WERI-Rb-1 (cell line): ENCODE data around the gene ELP4.
A peak's percentile ranks its signal among the peaks of the same experiment; 100 is the strongest.

Experiments used
- DNase-seq: peaks from one replicate; pipeline ENCODE4 v3.0.0-alpha.2; 2020
- H3K27ac ChIP-seq: fragments of 250-450 bp; sonication (Bioruptor Pico); 2 replicates; pipeline ENCODE4 v1.5.1; 2020; ENCODE audit warnings: mild to moderate bottlenecking, moderate library complexity
- H3K27me3 ChIP-seq: fragments of 250-450 bp; sonication (Bioruptor Pico); 2 replicates; pipeline ENCODE4 v1.5.1; 2021; ENCODE audit warnings: mild to moderate bottlenecking, low read depth, moderate library complexity; ENCODE audit not compliant: insufficient read depth, severe bottlenecking
- H3K36me3 ChIP-seq: fragments of 250-450 bp; sonication (Bioruptor Pico); 2 replicates; pipeline ENCODE4 v1.5.1; 2020; ENCODE audit warnings: mild to moderate bottlenecking, moderate library complexity
- H3K4me3 ChIP-seq: 2 replicates; pipeline ENCODE4 v1.5.1; 2011; ENCODE audit warnings: low read depth, mild to moderate bottlenecking, control low read depth, low read length
- H3K9me3 ChIP-seq: fragments of 250-450 bp; sonication (Bioruptor Pico); 2 replicates; pipeline ENCODE4 v1.5.1; 2021; ENCODE audit warnings: mild to moderate bottlenecking, moderate library complexity; ENCODE audit not compliant: severe bottlenecking
- CTCF ChIP-seq: IDR thresholded peaks from 2 replicates; pipeline ENCODE4 v1.5.1; 2011; ENCODE audit warnings: low read depth, mild to moderate bottlenecking, control low read depth, inconsistent platforms, low read length

Gene ELP4

GRCh38 chr11:31509429-31510345, at the start of gene ELP4, which contains the start of gene IMMP1L:
Gene ELP4, plus strand, starts transcription at chr11:31509767. Its CDS starts 18 bp downstream, at chr11:31509785.
Gene IMMP1L, minus strand, starts transcription at chr11:31509622. Its CDS starts 46,346 bp downstream, at chr11:31463276.
- Histone ChIP-seq H3K27ac (peak within 1 kb of the TSS; percentile 79), H3K4me3 (peak within 1 kb of the TSS; percentile 81), H3K27me3 (no peaks in the 10 kb centered on the region), H3K9me3 (no peaks in the 10 kb centered on the region), H3K36me3 (no peaks in the 10 kb centered on the region; the same call in 1 of the 2 replicates)
- TF ChIP-seq CTCF = no peak
- peak; percentile 97 for DNase-seq

DNA sequence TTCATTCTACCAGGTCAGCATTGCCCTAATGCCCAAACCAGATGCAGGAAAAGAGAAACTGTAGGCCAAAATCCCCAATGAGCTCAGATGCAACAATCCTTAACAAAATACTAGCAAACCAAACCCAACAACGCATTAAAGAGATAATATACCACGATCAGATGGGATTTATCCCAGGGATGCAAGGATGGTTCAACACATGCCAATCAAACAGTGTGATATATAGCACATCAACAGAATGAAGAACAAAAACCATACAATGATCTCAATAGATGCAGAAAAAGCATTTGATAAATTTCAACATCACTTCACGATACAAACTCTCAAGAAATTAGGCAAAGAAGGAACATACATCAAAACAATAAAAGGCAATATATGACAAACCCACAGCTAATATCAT, 45.1 kb upstream of the ELP4 start:
- TF ChIP-seq CTCF = no peak

GRCh38 chr11:31474083-31474482, 35.5 kb upstream of the ELP4 start:
- H3K36me3 ChIP-seq = no peaks in the 10 kb centered on the region
- TF ChIP-seq CTCF = no peak
- H3K27ac ChIP-seq = no peak overlapping the region
- no peak overlapping the region for H3K4me3 ChIP-seq
- no peaks in the 10 kb centered on the region for H3K9me3 ChIP-seq
- DNase-seq = no peak
- H3K27me3 ChIP-seq = no peaks in the 10 kb centered on the region

More for the DNA sequence above, 45.1 kb upstream of the ELP4 start:
- DNase-seq = no peak
- Histone ChIP-seq H3K27me3 (no peaks in the 10 kb centered on the region), H3K4me3 (no peak overlapping the region), H3K9me3 (peaks cover 5% of the 10 kb centered on the region), H3K36me3 (no peaks in the 10 kb centered on the region), H3K27ac (no peak overlapping the region)

- TF ChIP-seq CTCF = no peak
- H3K36me3 ChIP-seq = no peaks in the 10 kb centered on the region
- H3K27ac ChIP-seq = no peak overlapping the region
- no peaks in the 10 kb centered on the region for H3K9me3 ChIP-seq
- no peaks in the 10 kb centered on the region for H3K27me3 ChIP-seq
- no peak overlapping the region for H3K4me3 ChIP-seq
- DNase-seq = peak; percentile 68
Measured at GRCh38 chr11:31477528-31478222, 31.9 kb upstream of the ELP4 start.

DNA sequence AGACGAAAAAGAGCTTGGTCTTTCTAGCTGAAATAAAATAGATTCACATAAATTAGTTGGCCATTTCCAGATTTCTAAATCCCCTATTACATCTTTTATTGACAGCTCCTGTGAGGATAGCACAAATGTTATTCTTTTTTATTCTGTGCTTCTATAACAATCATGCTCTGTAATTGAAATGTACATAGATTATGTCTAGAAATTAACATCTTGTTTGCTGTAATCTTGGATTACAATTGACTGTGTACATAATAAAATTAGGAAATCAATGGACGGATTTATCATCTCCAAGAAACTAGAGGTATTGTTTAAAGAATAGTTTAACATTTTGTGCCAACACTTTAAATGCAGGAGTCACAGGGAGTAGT, 31.4 kb upstream of the ELP4 start:
- Histone ChIP-seq H3K36me3 (no peaks in the 10 kb centered on the region), H3K27ac (no peak overlapping the region), H3K4me3 (no peak overlapping the region), H3K9me3 (no peaks in the 10 kb centered on the region), H3K27me3 (no peaks in the 10 kb centered on the region)
- no peak for TF ChIP-seq CTCF
- DNase-seq = no peak
